NCI-H748 treated with DMSO at 0.1 percent for 48 hours (cell line): Measurements from ENCODE around the gene SFXN3.

Experiments used
- DNase-seq: peaks from one replicate; lab custom pipeline; 2025; lab: John Stamatoyannopoulos, UW

The SFXN3 gene

GRCh38 chr10:101075775-101076174, 44.7 kb downstream of the SFXN3 start:
- no peak for DNase-seq

DNA sequence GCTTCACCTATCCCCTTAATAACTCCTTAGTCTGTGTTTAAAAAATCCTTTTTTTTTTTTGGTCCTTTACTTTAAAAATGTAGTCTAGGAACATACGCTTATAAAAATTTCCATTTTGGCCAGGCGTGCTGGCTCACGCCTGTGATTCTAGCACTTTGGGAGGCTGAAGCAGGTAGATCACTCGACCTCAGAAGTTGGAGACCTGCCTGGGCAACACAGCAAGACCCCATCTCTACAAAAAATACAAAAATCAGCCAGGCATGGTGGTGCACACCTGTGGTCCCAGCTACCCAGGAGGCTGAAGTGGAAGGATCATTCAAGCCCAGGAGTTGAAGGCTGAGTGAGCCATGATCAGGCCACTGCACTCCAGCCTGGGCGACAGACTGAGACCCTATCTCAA, 45.6 kb downstream of the SFXN3 start:
- DNase-seq: no peak

GRCh38 chr10:101079874-101080273, 48.8 kb downstream of the SFXN3 start:
- no peak for DNase-seq

- DNase-seq: no peak
Observed at GRCh38 chr10:101080933-101081931, 50.2 kb downstream of the SFXN3 start.

DNA sequence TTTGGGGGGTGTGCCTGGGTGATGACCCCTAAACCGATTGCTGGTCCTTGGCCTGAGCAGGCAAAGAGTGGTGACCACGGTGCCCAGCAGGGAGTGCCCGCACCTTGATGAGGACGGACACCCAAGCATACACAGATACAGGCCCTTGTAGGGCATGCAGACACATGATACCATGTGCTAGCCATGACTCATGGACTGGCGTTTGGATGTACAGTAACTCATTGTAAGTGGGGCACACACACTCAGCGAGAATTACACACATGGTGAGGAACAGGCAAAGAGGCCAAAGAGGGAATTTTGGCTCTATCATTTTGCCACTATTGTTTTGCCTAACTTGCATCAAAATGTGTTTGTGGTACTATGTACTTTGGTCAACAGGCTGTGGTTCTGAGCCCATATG, 54.8 kb downstream of the SFXN3 start:
- no peak for DNase-seq

DNA sequence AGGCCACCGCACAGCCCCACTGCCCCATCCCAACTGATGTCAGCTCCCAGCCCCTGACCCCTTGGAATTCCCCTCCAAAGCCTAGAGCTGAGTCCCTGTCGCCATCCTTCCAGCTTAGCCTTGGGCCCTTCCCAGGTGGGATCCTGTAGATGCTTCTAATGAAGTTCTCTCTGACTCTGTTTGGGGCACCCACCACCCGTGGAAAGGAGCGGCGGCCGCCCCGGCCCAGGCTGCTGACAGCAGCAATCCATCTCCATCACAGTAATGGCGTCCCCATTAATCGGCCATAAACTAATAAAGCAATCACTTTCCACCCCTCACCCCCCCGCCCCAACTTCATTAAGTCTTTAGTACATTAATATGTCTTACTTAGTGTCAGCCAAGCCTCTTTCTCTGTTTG, 56.3 kb downstream of the SFXN3 start:
- DNase-seq: no peak

- no peak for DNase-seq
Observed at GRCh38 chr10:101087965-101088364, 56.9 kb downstream of the SFXN3 start.

GRCh38 chr10:101089520-101090299, 58.7 kb downstream of the SFXN3 start:
- no peak for DNase-seq

- no peak for DNase-seq
Observed at GRCh38 chr10:101090597-101090996, 59.6 kb downstream of the SFXN3 start.
